ENCODE results near the gene MPND. TPM values are rescaled to one million over a fixed set of nuclear protein-coding genes. Genes with fewer than 3 reads are reported as not detected.
"Not testable (repeated sequence)": the region's sequence is repeated elsewhere in the genome, so short reads cannot be mapped to it uniquely, and the experiment has no call there.

Gene MPND
- total RNA-seq, 6 experiments from 2014 or later, result 6.4 to 21.7 (median 19.6) TPM

DNA sequence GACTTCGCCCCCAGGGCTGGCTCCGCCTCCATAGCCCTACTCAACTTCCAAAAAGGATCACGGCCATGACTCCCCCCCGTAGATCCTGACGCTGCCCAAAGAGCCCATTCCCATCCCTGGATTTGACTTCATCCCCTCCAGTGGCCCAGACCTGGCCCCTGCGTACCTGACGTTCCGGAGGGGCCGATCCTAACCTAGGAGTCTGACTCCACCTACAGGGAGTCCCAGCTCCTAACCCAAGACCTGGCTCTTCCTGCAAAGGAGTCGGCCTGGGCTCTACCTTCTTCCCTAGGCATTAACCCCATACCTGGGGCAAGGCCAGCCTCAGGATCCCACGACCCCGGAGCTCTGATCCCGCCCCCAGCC is 15.5 kb upstream of the MPND start:
- intact Hi-C loops (cut with DNase I), result no loop called here
- Histone ChIP-seq H3K27me3 (no peaks in the 10 kb centered on the region), H3K4me1 (no peaks in the 10 kb centered on the region), H3K4me3 (peak overlapping the region in 1 of 3 donors; percentile 44), H3K27ac (no peak overlapping the region), H3K9me3 (no peaks in the 10 kb centered on the region), H3K36me3 (peaks cover 0 to 7% (median 0%) of the 10 kb centered on the region in 4 donors)
- ATAC-seq, result peak in 3 of 4 donors; percentile 1 to 27 (median 17)
- 18% methylated on average over 12 of the region's 13 CpGs for WGBS (ENCODE audit: insufficient coverage, low coverage, low lambda C conversion rate, missing lambda C conversion rate)
- no peak for DNase-seq
- TF ChIP-seq POLR2A (IDR thresholded peaks at IDR 0.05), result no peak
- TF ChIP-seq, protein P1, sequence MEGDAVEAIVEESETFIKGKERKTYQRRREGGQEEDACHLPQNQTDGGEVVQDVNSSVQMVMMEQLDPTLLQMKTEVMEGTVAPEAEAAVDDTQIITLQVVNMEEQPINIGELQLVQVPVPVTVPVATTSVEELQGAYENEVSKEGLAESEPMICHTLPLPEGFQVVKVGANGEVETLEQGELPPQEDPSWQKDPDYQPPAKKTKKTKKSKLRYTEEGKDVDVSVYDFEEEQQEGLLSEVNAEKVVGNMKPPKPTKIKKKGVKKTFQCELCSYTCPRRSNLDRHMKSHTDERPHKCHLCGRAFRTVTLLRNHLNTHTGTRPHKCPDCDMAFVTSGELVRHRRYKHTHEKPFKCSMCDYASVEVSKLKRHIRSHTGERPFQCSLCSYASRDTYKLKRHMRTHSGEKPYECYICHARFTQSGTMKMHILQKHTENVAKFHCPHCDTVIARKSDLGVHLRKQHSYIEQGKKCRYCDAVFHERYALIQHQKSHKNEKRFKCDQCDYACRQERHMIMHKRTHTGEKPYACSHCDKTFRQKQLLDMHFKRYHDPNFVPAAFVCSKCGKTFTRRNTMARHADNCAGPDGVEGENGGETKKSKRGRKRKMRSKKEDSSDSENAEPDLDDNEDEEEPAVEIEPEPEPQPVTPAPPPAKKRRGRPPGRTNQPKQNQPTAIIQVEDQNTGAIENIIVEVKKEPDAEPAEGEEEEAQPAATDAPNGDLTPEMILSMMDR (IDR thresholded peaks at IDR 0.05), result no peak

DNA sequence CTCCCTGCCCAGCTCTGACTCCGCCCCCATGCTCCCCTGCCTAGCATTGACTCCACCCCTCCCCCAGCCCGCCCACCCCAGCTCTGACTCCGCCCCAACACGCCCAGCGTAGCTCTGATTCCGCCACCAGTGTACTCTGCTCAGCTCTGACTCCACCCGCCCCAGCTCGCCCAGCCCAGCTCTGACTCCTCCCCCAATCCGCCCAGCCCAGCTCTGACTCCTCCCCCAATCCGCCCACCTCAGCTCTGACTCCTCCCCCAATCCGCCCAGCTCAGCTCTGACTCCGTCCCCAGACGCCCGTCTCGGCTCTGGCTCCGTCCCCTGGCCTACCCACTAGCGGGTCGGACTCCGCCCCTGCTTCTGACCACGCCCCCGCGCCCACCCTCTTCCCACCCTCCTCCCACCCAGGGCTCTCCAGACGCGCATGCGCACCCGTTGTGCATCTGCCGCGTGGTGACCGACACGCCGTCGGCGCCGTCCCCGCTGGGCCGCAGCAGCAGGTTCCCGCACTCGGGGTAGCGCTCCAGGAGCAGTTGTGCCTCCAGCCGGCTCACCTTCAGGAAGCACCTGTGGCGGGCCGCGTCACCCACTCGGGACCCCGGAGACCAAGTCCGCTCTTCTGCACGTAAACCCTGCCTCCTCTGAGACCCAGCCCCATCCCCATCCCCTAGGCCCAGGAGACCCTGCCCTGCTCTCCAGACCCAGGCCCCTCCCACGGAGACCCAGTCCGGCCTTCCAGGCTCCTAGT is 14.9 kb upstream of the MPND start:
- peak; percentile 73 to 97 (median 85) for DNase-seq
- TF ChIP-seq POLR2A (IDR thresholded peaks at IDR 0.05), result no peak
- TF ChIP-seq, protein P1 (IDR thresholded peaks at IDR 0.05), result no peak
- no peak overlapping the region for H3K27ac ChIP-seq
- ATAC-seq, result peak; percentile 85 to 94 (median 90)
- no peaks in the 10 kb centered on the region for H3K4me1 ChIP-seq
- intact Hi-C loops (cut with DNase I), result no loop called here
- H3K36me3 ChIP-seq, result peaks cover 0 to 7% (median 0%) of the 10 kb centered on the region in 4 donors
- H3K4me3 ChIP-seq, result peak overlapping the region in 2 of 3 donors; percentile 6 to 44
- H3K9me3 ChIP-seq, result no peaks in the 10 kb centered on the region
- H3K27me3 ChIP-seq, result no peaks in the 10 kb centered on the region
- WGBS (ENCODE audit: insufficient coverage, low coverage, low lambda C conversion rate, missing lambda C conversion rate), result 10% methylated on average over 23 of the region's 49 CpGs

DNA sequence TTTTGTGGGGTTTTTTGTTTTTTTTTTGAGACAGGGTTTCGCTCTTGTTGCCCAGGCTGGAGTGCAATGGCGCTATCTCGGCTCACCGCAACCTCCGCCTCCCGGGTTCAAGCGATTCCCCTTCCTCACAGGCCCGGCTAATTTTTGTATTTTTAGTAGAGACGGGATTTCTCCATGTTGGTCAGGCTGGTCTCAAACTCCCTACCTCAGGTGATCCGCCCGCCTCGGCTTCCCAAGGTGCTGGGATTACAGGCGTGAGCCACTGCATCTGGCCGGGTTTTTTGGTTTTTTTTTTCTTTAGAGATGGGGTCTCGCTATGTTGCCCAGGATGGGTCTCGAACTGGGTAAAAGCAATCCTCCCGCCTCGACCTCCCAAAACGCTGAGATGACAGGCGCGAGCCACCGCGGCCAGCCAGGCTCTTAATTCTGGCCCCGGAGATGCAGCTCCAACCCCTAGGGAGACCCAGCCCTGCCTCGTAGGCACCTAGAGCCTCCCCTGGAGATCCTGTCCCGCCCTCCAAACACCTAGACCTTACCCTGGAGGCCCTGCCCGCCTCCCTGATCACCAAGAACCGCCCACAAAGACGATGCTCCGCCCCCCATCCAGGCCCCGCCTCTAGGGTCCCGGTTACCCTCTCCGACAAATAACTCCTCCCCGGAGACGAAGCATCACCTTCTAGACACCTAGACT is 14.2 kb upstream of the MPND start:
- DNase-seq; H3K4me1 ChIP-seq; ATAC-seq; H3K27me3 ChIP-seq; H3K9me3 ChIP-seq; H3K27ac ChIP-seq; H3K36me3 ChIP-seq; intact Hi-C loops (cut with DNase I): not testable (repeated sequence)
- H3K4me3 ChIP-seq, result peak overlapping the region in 2 of 3 donors; percentile 6 to 36
- 49% methylated on average over 23 of the region's 35 CpGs for WGBS (ENCODE audit: insufficient coverage, low coverage, low lambda C conversion rate, missing lambda C conversion rate)

DNA sequence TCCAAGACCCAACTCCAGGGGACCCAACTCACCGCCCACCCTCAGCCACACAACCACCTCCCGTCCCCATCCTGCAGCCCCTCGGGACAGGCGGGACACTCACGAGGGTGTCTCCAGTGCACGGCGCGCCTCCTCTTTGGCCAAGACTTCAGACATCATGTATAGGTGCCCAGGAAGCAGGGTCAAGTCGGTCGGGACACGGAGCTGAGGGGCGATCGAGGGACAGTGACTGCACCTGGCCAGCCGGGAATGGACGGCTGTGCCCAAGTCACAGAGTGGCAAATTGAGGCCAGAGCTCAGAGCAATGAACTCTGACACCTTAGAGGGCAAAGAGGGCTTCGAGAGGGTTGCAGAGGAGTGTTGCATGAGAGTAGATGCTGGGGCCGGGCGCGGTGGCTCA is 13.5 kb upstream of the MPND start:
- Histone ChIP-seq H3K9me3 (no peaks in the 10 kb centered on the region), H3K36me3 (peaks cover 0 to 7% (median 0%) of the 10 kb centered on the region in 4 donors), H3K4me3 (no peak overlapping the region), H3K27ac (no peak overlapping the region), H3K27me3 (no peaks in the 10 kb centered on the region), H3K4me1 (no peaks in the 10 kb centered on the region)
- DNase-seq (no peak), ATAC-seq (no peak)
- TF ChIP-seq, protein P1 (IDR thresholded peaks at IDR 0.05), result no peak
- TF ChIP-seq POLR2A (IDR thresholded peaks at IDR 0.05), result no peak
- intact Hi-C loops (cut with DNase I), result loop anchor here in 1 of 2 donors (10.0 kb wide), 1 partner anchor 65 kb away; no protein-coding TSS in a partner anchor
- 94% methylated on average over 13 of the region's 19 CpGs for WGBS (ENCODE audit: insufficient coverage, low coverage, low lambda C conversion rate, missing lambda C conversion rate)
